ENCODE data around the gene SEMA6B.

The SEMA6B gene

GRCh38 chr19:4587527-4587926 lies 28.0 kb upstream of the SEMA6B start:
- no peak overlapping the region for H3K4me3 ChIP-seq (ENCODE audit: low read depth, low read length)
- no peak for DNase-seq (ENCODE audit: low read depth)
- no peak for TF ChIP-seq CTCF (conservative IDR thresholded peaks at IDR 0.05; ENCODE audit: low read depth, low read length)

GRCh38 chr19:4586691-4587090 lies 27.2 kb upstream of the SEMA6B start:
- DNase-seq (ENCODE audit: low read depth): no peak
- H3K4me3 ChIP-seq (ENCODE audit: low read depth, low read length): no peak overlapping the region
- no peak for TF ChIP-seq CTCF (conservative IDR thresholded peaks at IDR 0.05; ENCODE audit: low read depth, low read length)

- TF ChIP-seq CTCF (conservative IDR thresholded peaks at IDR 0.05; ENCODE audit: low read depth, low read length): no peak
- no peak overlapping the region for H3K4me3 ChIP-seq (ENCODE audit: low read depth, low read length)
- DNase-seq (ENCODE audit: low read depth): no peak
Observed at GRCh38 chr19:4586245-4586644, 26.8 kb upstream of the SEMA6B start.

GRCh38 chr19:4585556-4585955 lies 26.1 kb upstream of the SEMA6B start:
- no peak overlapping the region for H3K4me3 ChIP-seq (ENCODE audit: low read depth, low read length)
- no peak for DNase-seq (ENCODE audit: low read depth)
- TF ChIP-seq CTCF (conservative IDR thresholded peaks at IDR 0.05; ENCODE audit: low read depth, low read length): no peak

GRCh38 chr19:4584670-4585460 lies 25.4 kb upstream of the SEMA6B start:
- peak overlapping the region; percentile 53 for H3K4me3 ChIP-seq (ENCODE audit: low read depth, low read length)
- no peak for TF ChIP-seq CTCF (conservative IDR thresholded peaks at IDR 0.05; ENCODE audit: low read depth, low read length)
- DNase-seq (ENCODE audit: low read depth): no peak

- peak overlapping the region; percentile 53 for H3K4me3 ChIP-seq (ENCODE audit: low read depth, low read length)
- DNase-seq (ENCODE audit: low read depth): no peak
- no peak for TF ChIP-seq CTCF (conservative IDR thresholded peaks at IDR 0.05; ENCODE audit: low read depth, low read length)
Observed at GRCh38 chr19:4583961-4584669, 24.6 kb upstream of the SEMA6B start.
